Esophagus muscularis mucosa (tissue), 4 donors: ENCODE results near the gene VAMP8. TPM values are rescaled to one million over a fixed set of nuclear protein-coding genes. Genes with fewer than 3 reads are reported as not detected.

ENCODE experiments used
- small RNA-seq, 3 donors: library from RNA; depleted of rRNA; stranded (forward); fragments of <200 nt; gene quantifications; one replicate each; pipeline ENCODE3, GENCODE V24; 2016
- total RNA-seq, 4 donors: library from RNA; depleted of rRNA; stranded (reverse); fragments of >200 nt; gene quantifications; one replicate each; pipeline versions ENCODE4 v1.1.0 to v1.2.1, GENCODE V29; 2016

VAMP8 gene
- total RNA-seq, 4 donors from 2014 or later: 4.8 to 15.6 (median 8.3) TPM

Small RNA genes within 50 kb of the gene (small RNA-seq; reads per million reads assigned to genes)
- gene RN7SL126P: 0 reads per million in 3 donors

Other genes with a start within 250 kb of the VAMP8 start
- gene TGOLN2, start 249.6 kb upstream of the VAMP8 start, total RNA-seq: 100 to 1,000 TPM; 101 to 148 (median 136) TPM
- 10 to 100 TPM; 34.3 to 63.7 (median 45.7) TPM for gene RETSAT, start 223.1 kb upstream of the VAMP8 start, total RNA-seq
- gene ELMOD3, start 222.8 kb upstream of the VAMP8 start, total RNA-seq: 10 to 100 TPM; 17.4 to 21.5 (median 18.3) TPM
- gene CAPG, start 167.2 kb upstream of the VAMP8 start, total RNA-seq: 10 to 100 TPM; 22.8 to 73.6 (median 30.8) TPM
- gene SH2D6, start 158.9 kb upstream of the VAMP8 start, total RNA-seq: not detected
- 100 to 1,000 TPM in 2 of 4 donors, 10 to 100 TPM in 2; 76.3 to 262 (median 102) TPM for gene MAT2A, start 38.4 kb upstream of the VAMP8 start, total RNA-seq
- gene GGCX, start 16.1 kb upstream of the VAMP8 start, total RNA-seq: 10 to 100 TPM; 15.0 to 25.3 (median 19.5) TPM
- gene VAMP5, start 6.8 kb downstream of the VAMP8 start, total RNA-seq: 10 to 100 TPM; 35.6 to 50.7 (median 42.0) TPM
- gene RNF181, start 18.2 kb downstream of the VAMP8 start, total RNA-seq: 100 to 1,000 TPM; 133 to 142 (median 138) TPM
- gene TMEM150A, start 25.1 kb downstream of the VAMP8 start, total RNA-seq: 10 to 100 TPM; 22.9 to 36.7 (median 27.5) TPM
- gene C2orf68, start 34.5 kb downstream of the VAMP8 start, total RNA-seq: 10 to 100 TPM in 3 of 4 donors, 1 to 10 TPM in 1; 9.1 to 25.7 (median 16.7) TPM
- gene USP39, start 38.6 kb downstream of the VAMP8 start, total RNA-seq: 10 to 100 TPM; 50.2 to 62.7 (median 60.6) TPM
- gene SFTPB, start 90.6 kb downstream of the VAMP8 start, total RNA-seq: 100 to 1,000 TPM in 1 of 4 donors, 10 to 100 TPM in 2, not detected in 1; 25.3 to 119 (median 26.6) TPM
- gene GNLY, start 116.8 kb downstream of the VAMP8 start, total RNA-seq: 1 to 10 TPM in 3 of 4 donors, under 1 TPM in 1; 0.84 to 3.5 (median 2.0) TPM
- 100 to 1,000 TPM in 1 of 4 donors, 10 to 100 TPM in 3; 41.1 to 124 (median 62.5) TPM for gene ATOH8, start 176.4 kb downstream of the VAMP8 start, total RNA-seq